Stimulated activated CD8-positive, alpha-beta memory T cell treated with anti-CD3 and anti-CD28 coated beads, Interleukin-7, amount 100 ng/mL, for 48 hours (primary cell): ENCODE measurements around the gene ARHGEF39.
"Not testable (repeated sequence)": the region's sequence is repeated elsewhere in the genome, so short reads cannot be mapped to it uniquely, and the experiment has no call there.

Experiments used
- DNase-seq, 2 donors: peaks; one replicate each; pipeline ENCODE4 v3.0.0-alpha.2; 2020; ENCODE audit warnings: low read depth in 1 of 2; ENCODE audit errors: extremely low read depth in 1 of 2

ARHGEF39 gene

DNA sequence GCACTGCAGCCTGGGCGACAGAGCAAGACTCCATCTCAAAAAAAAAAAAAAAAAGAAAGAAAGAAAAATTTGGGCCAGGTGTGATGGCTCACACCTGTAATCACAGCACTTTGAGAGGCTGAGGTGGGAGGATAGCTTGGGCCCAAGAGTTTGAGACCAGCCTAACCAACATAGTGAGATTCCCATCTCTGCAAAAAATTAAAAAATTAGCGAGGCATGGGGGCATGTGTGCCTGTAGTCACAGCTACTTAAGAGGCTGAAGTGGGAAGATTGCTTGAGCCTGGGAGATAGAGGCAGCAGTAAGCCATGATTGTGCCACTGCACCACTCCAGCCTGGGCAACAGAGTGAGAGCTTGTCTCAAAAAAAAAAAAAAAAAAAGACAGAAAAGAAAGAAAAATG, 11.4 kb downstream of the ARHGEF39 start:
- DNase-seq = no peak

DNA sequence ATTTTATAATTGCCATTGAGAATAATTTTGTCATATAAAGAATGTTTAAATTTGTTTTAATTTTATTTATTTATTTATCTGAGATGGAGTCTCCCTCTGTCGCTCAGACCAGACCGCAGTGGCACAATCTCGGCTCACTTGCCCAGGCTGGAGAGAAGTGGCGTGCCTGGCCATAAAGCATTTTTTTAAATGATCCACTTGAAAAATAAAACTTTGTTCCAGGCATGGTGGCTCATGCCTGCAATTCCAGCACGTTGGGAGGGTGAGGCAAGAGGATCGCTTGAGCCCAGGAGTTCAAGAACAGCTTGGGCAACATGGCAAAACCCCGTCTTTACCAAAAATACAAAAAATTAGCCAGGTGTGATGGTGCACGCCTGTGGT, 12.2 kb downstream of the ARHGEF39 start:
- no peak for DNase-seq

DNA sequence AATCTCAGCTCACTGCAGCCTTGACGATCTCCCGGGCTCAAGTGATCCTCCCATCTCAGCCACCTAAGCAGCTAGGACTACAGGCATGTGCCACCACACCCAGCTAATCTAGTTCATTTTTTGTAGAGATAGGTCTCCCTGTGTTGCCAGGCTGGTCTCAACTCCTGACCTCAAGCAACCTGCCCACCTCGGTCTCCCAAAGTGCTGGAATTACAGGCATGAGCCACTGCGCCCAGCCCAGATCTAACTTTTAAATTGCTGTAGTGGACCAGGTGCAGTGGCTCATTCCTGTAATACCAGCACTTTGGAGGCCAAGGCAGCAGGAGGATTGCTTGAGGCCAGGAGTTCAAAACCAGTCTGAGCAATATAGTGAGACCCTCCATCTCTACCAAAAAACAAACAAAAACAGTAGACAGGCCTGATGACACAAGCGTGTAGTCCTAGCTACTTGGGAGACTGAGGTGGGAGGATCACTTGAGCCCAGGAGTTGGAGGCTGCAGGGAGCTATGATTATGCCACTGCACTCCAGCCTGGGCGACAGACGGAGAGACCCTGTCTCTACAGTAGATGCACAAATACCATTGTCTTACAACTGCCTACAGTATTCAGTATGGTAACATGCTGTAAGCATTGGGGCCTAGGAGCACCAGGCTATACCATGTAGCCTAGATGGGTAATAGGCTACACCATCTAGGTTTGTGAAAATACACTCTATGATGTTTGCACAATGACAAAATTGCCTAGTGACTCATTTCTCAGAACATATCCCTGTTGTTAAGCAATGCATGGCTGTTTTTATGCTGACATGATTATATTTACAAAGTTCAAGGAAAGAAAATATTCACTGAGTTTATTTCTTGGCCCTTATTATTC, 12.8 kb downstream of the ARHGEF39 start:
- DNase-seq = no peak

DNA sequence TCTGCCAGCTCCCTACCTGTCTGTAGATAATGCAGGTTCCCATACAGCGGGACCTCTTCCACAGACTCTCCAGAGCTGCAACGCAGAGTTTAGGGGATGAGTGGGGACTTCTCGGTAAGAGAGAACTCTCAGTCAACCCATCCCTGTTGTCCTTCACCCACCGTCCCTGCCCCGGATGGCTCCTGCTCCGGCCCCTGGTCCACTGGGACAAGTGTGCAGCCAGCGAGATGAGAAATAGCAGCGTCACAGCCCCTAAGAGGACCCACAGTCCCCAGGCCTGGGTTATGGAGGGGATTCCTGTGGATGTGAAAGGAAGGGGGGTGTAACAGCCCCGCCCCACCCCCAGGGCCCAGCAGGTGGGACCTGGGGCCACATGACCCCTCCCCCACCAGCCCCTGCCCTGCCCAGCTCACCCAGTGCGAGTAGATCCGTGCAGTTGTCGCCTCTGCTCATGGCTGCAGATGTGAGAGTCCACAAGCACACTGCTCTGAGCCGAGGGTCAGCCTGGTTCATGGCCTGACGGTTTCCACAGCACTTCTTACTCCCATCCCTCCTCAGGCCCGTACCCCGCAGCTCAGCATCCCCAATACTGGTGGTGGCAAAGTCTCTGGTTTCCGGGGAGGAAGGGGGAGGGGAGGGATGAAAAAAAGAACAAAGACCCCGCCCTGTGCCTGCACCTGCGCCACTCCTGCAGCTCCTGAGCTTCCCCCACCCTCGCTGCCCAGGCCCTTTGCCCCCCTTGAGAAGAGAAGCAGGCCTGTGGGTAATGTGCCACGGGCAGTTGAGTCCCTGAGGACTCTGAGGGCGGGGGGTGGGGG, 14.4 kb downstream of the ARHGEF39 start, which contains the start of gene SIT1:
SIT1 (minus strand) TSS at position 591 of the 818 bp plus-strand sequence; CDS start at position 513, 78 bp downstream.
- DNase-seq = no peak

DNA sequence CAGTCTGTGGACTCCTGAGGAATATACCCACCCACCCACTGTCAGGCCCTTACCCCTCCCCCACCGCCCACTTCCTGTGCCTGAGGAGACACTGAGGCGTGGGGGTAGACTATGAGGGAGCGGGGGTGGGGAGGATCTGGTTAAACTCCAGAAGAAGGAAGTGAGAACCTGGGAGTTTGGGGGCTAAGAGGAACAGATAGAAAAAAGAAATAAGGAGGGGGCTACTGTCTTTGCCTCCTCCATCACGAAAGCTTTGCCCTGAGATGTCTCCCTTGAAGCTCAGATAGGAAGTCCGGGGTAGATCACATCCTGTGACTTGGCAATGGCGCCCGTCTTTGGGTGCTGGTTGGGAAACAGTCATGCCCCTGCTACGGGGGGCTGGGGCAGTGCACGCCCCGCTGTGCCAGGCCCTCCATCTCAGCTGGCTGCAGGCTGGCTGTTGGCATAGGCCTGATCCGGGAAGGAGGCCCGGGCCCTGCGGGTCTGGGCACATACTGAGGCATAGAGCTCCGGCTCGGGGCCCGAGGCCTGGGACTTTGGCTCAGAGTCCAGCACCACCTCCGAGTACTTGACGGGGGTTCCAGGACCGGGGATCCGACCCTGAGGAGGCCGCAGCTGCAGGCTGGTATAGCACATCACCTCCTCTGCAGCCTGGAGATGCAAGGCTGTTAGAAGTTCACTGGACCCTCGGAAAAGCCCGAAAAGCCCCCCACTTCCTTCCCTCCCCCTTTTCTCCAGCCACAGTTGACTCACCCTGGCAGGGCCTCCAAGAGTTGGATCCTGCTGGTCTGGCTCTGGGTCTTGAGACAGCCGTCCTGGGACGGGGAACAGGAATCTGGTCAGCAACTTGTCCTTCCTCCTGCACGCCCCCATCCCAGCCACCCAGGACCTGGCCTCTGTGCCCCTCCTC, 15.3 kb downstream of the ARHGEF39 start:
- no peak for DNase-seq

DNA sequence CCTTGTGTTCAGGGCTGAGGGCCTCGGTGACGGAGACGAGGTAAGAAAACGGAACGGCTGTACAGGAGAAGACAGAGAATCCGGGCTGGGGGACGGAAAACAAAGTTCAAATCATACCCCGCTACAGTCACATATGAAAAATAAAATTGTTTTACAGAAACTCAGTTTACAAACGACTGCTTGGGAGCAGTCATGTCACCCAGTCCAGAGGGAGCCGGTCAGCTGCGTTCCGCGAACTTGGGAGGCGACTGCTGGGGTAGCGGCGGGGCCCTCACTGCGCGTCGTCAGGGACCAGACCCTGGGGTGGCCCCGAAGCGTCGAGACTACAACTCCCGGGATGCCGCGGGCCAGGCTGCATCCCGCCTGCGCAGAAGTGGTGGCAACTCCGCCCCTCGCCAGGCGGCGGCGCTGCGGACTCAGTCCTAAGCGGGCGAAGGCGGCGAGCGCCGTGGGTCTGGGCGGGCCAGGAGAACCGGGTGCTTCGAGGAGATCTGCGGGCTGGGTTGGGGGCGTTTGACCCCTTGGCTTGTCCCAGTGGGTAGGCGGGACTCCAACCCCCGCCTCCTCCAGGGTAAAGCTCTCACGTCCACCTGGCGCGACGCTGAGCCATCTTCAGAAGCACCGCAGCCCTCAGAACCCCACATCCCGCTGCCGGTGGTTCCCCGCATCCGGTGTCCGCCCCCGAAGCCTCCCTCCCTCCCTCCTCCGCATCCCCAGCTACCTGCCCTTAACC, 18.3 kb downstream of the ARHGEF39 start:
- peak; percentile 79 to 82 for DNase-seq

DNA sequence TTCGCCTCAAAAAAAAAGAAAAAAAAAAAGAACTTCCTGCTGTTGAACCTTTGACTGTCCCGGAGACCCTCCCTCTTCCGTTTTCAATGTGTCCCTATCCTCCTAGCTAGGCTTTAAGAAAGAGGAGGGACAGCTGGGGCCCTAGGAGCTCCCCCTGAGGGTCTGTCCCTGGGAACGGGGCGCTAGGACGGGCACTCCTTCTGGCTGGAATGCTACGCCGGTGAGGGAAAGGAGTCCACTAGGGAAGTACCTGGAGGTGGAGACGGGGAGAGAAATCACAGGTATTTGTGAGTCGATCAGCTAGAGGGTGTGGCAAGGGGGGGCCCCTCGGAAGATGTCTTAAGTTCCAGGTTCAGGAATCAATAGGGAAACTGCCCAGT, 18.9 kb downstream of the ARHGEF39 start:
- DNase-seq = no peak

DNA sequence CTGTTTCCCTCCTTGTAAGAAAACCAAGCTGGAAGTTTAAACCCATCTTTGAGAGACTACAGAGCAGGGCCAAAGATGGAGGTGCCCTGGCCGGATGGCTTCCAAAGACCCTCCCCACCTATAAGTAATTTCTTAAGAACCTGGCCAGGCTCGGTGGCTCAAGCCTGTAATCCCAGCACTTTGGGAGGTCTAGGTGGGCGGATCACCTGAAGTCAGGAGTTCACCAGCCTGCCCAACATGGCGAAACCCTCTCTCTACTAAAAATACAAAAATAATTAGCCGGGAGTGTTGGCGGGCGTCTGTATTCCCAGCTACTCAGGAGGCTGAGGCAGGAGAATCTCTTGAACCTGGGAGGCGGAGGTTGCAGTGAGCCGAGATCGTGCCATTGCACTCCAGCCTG, 19.3 kb downstream of the ARHGEF39 start:
- not testable (repeated sequence) for DNase-seq

DNA sequence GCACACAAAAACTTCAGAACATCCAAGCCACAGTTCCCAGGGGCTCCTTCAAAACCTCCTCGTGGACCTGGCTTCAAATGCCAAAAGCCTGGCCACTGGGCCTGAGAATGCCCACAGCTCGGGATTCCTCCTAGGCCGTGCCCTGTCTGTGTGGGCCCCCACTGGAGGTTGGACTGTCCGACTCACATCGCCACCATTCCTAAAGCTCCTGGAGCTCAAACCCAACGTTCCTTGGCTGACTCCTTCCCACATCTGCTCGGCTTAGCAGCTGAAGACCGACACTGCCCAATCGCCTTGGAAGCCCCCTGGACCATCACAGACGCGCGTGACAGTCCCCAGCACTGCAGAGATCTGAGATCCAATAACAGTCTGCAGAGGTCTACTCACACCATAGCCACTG, 21.9 kb downstream of the ARHGEF39 start:
- no peak for DNase-seq

DNA sequence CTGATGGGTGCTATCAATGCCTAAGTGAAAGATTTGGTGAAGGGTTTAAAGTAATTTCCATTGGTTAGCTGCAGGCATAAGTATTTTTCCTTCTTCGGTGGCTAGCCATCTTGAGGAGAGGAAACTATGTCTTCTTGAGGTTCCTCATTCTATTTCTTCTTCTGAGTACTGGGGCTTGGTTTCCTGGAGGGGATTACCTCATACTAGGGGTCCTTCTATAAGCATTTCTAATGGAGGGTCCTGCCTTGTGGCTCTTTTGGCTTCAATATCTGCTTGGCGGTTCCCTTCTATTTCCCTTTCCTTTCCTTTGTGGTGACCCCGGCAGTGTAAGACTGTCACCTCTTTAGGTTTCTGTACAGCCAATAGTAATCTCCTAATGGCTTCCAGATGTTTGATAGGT, 23.5 kb downstream of the ARHGEF39 start:
- DNase-seq = not testable (repeated sequence)

DNA sequence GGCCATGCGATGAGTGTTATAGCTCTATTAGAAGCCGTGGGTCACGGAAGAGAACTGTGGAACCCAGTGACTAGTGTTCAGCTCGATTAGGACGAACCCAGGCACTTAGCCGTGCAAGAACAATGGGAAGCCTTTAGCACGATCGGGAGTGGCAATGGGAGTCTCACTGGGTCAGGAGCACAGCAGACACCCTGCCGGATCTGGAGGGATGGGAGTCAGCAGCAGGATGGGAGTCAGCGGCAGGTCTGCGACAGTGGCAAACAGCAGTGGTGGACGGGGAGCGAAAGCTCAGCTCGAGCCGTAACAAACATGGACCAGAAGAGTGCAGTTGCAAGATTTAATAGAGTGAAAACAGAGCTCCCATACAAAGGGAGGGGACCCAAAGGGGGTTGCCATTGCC, 24.6 kb downstream of the ARHGEF39 start:
- not testable (repeated sequence) for DNase-seq

DNA sequence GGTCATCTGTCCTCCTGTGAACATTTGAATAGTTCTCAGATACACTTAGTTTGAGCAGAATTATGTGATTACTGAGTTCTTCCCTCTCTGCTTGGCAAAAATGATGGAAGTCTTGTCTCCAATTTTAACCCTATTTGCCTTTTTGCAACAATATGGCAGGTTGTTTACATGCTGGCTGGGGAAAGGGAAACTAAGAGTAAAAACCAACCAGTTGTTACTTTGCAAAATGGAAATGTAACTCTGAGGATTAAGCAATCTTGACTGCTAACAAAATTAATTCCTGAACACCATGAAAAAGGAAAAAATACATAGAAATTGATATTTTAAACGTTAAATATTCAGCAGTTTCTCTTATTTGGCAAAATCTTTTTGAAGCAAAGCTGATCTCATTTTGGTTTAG, 25.4 kb downstream of the ARHGEF39 start:
- no peak for DNase-seq

DNA sequence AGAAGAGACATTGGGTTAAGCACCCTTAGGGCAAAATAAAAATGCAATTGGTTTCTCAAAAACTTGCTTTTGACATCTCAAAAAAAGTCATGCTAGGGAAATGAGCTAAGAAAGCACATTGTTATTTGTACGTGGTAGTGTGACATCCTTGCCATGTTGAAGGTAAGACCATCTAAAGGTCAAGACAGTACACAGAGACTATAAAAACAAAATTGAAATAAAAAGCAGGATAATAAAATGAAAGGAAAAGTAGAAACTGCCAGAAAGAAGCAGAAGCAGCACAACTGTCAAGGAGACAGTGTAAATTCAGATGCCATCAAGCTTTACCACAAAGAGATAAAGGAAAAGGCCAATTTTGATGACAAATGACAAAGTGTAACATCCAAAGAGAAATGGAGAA, 25.8 kb downstream of the ARHGEF39 start:
- not testable (repeated sequence) for DNase-seq

DNA sequence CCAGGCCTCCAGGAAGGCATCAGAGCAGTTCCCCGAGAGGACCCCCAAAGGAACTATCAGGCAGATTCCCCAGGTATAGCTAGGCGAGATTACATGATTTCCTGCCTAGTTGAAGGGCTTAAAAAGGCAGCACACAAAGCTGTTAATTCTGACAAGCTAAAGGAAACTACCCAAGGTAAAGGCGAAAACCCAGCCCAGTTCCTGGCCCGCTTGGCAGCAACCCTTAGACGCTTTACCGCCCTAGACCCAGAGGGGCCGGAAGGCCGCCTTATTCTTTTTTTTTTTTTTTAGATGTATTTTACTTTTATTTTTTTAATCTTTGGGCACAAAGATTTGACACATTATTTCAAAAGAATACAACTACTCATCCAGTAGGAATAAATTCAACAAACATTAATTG, 26.2 kb downstream of the ARHGEF39 start:
- DNase-seq = not testable (repeated sequence)

DNA sequence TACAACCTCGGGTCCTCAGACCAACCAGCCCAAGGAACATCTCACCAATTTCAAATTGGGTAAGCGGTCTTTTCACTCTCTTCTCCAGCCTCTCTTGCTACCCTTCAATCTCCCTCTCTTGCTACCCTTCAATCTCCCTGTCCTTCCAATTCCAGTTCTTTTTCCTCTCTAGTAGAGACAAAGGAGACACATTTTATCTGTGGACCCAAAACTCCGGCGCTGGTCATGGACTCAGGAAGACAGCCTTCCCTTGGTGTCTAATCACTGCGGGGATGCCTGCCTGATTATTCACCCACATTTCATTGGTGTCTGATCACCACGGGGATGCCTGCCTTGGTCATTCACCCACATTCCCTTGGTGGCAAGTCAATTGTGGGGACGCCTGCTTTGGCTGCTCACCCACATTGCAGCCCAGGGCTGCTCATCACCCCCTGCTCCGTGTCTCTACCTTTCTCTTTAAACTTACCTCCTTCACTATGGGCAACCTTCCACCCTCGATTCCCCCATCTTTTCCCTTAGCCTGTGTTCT, 27.5 kb downstream of the ARHGEF39 start:
- not testable (repeated sequence) for DNase-seq

DNA sequence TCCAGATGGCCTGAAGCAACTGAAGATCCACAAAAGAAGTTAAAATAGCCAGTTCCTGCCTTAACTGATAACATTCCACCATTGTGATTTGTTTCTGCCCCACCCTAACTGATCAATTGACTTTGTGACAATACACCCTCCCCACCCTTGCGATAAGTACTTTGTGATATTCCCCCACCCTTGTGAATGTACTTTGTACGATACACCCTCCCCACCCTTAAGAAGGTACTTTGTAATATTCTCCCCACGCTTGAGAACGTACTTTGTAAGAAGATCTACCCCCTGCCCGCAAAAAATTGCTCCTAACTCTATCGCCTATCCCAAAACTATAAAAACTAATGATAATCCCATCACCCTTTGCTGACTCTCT, 28.1 kb downstream of the ARHGEF39 start:
- not testable (repeated sequence) for DNase-seq

DNA sequence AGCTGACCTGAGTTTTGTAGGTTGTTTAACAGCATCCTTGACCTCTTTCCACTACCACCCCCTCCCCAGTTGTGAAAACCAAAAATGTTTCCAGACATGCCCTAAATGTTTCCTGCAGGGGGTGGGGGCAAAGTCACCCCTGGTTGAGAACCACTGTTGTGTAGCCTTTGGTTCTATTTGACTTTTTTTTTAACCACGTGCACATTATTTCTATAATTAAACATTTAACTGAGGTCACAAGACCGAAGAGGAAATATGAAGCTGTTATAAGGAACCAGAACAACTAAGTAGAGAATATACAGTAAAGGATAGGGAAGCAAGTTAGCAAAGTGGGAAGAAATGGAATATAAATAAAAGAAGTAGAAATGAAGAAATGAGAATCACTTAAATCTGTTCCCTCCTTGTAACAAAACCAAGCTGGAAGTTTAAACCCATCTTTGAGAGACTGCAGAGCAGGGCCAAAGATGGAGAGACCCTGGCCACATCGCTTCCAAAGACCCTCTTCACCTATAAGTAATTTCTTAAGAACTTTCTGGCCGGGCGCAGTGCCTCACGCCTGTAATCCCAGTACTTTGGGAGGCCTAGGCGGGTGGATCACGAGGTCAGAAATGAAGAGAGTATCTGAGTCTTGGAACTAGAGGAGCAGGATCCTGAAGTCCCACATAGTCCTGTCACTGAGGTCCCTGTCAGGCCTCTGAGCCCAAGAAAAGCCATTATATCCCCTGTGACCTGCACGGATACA, 28.7 kb downstream of the ARHGEF39 start:
- no peak for DNase-seq

DNA sequence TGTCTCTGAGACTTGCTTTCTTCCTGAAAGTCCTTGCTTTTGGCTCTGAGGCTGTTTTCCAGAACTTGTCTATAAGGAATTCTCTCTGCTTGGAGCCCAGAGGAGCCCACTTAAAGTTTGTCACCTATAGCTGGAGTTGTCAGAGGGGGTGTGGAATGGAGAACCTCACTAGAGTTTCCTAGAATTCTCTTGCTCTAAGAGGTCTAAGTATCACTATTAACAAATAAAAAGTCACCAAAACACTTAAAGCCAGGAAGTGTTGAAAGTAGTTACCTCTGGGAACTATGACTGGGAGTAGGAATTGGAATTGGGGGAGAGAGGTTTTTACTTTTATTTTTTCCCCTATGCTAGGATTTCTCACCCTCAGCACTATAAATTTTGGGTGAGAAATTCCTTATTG, 29.3 kb downstream of the ARHGEF39 start:
- DNase-seq = no peak

DNA sequence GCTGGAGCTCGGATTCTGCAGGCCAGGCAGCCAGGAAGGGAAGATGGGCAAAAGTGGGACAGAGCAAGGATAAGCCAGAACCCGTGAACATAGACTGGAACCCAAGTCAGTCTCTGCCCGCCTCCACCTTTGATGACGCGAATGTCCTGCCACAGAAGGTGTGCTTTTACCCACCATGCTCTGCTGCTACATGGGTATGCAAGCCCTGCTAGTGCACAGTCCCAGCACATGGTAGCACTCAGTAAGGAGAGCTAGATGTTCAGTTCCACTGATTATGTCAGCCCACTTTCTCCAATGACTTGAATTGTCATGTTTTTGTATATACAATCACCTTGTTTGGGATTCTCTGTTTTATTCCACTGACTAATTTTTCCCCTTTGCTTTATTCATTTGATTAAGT, 35.4 kb downstream of the ARHGEF39 start:
- no peak for DNase-seq
